D341Med (cell line): ENCODE data around the gene RPS24.
A peak's percentile ranks its signal among the peaks of the same experiment; 100 is the strongest.
"Not testable (repeated sequence)": the region's sequence is repeated elsewhere in the genome, so short reads cannot be mapped to it uniquely, and the experiment has no call there.

Experiments
- DNase-seq: peaks from one replicate; pipeline ENCODE4 v3.0.0; 2012; ENCODE audit warnings: low spot score

Gene RPS24

DNA sequence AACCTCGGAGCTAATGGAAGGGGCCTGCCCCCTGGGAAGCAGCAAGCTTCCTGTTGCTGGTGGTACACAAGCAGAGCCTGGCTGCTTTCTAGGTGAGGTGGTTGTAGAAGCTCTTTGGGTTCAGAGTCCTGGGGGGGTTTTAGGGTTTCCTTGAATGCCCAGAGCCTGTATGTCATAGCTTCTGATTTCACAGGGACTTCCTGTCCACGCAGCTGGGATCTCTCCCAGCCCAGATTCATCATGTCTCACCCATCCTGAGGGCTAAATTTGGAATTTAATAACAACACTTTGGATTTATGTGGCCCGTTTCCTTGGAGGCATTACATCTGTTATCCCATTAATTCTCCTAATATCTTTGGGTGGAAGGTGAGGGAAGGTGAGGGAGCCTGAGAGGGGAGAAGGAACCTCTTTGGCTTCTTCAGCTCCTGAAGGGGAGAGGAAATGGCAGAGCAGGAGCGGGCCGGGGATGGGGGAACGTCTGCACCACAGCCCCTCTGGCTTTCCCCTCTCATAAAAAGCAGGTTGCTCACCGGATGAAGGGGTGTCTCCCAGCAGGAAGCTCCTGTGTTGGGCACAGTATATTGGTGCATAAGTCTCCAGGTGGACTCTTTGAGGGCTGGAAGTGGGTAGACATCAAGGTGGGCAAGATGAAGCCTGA, 19.7 kb downstream of the RPS24 start:
- DNase-seq = no peak

DNA sequence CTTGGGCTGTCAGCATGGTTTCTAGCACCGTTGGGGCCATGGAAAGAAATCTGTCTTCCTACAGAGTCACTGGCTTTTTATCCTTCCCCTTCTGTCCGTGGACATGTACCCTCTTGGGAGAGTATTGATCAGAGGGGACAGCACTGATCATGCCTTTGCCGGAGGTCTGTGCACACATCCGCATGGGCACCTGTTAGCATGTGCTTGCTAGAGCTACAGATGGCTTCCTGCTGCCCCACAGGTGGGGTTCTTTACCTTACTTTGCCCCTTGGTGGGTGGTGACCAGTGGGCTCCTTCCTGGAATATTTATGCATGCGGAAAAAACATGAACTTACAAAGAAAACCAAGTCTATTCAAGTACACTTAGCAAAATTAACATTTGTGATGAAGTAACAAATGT, 24.9 kb downstream of the RPS24 start:
- no peak for DNase-seq

DNA sequence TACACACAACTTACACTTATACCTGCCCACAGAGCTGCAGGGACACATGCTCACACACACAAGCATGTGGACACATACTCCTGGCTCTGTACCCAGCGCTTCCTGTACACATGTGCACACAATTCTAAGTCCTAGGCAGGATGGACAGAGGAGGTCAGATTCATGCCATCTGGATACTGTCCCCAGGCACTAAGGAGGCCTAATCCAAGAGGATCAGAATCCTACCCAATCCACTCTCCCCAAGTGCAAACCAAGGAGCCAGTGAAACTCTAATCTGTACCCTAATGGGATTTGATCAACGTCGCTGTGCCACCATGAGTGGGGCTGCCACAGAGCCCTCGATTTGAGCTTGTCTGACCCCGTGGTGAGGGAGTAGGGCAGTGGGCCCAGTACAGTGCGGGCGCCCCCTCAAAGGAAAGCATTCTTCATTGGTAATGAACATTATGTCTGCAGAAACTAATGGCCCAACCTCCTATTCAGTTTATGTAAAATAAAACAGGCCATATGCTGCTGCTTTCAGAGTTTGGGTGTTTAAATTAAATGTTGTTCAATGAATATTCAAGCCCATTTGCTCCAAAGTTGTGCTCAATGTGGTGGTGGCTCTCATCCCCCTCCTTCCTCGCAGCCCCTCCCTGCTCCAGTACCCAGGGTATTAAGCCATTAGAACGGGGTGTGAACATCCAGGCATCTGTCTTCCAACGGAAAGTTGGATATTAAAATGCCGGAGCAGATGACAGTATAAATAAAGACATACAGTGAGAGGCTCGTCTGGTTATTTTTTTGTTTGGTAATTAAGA, 26.4 kb downstream of the RPS24 start:
- DNase-seq = peak; percentile 42

DNA sequence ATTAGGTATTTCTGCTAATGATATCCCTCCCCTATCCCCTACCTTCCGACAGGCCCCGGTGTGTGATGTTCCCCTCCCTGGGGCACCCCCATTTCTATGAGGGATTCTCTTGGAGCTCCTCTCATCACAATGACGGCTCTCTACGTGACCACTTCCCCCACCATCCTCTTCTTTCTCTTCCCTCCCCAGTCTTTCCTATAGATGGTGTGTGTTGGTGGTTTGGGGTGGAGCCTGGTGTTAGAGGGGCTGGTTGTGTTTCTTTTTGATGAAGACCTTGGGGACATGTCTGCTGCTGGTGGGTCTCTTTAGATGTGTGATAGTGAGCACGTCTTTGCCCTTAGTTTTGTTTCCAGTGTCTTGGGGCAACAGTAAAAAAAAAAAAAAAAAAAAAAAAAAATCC, 28.6 kb downstream of the RPS24 start:
- DNase-seq = no peak

- no peak for DNase-seq
Measured at GRCh38 chr10:78063236-78063635, 29.6 kb downstream of the RPS24 start.

GRCh38 chr10:78064919-78065318, 31.3 kb downstream of the RPS24 start:
- not testable (repeated sequence) for DNase-seq

GRCh38 chr10:78065611-78066010, 31.9 kb downstream of the RPS24 start:
- DNase-seq = no peak

GRCh38 chr10:78066012-78066411, 32.3 kb downstream of the RPS24 start:
- DNase-seq = no peak

GRCh38 chr10:78066728-78067430, 33.2 kb downstream of the RPS24 start:
- no peak for DNase-seq

DNA sequence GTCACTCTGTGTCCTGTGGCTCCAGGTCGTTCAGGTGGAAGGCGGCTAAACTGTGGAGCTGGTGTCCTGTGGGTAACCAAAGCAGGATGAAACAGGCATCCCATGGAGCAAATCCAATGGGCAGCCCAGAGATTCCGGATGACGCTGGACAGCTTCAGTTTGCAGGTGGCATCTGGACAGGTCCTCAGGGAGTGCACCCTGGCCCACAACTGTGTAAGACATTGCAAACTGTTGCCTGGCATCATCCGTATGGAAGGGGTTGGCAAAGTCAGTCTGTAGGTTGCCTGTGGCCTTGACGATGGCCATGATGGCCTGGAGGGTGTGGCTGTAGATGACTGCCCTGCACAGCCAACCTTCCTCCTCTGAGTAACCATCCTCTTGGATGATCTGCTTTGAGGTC, 35.5 kb downstream of the RPS24 start:
- DNase-seq = no peak

DNA sequence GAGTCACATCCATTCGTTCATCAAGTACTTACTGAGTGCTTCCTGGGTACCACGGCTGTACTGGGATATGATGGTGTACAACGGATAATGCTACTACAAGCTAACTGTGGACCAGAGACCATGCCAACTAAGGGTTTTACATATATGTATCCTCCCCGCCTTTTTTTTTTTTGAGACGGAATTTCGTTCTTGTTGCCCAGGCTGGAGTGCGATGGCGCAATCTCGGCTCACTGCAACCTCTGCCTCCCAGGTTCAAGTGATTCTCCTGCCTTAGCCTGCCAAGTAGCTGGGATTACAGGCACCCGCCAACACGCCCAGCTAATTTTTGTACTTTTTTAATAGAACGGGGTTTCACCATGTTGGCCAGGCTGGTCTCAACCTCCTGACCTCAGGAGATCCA, 36.4 kb downstream of the RPS24 start:
- DNase-seq = not testable (repeated sequence)

- DNase-seq = no peak
Measured at GRCh38 chr10:78070726-78071125, 37.1 kb downstream of the RPS24 start.

DNA sequence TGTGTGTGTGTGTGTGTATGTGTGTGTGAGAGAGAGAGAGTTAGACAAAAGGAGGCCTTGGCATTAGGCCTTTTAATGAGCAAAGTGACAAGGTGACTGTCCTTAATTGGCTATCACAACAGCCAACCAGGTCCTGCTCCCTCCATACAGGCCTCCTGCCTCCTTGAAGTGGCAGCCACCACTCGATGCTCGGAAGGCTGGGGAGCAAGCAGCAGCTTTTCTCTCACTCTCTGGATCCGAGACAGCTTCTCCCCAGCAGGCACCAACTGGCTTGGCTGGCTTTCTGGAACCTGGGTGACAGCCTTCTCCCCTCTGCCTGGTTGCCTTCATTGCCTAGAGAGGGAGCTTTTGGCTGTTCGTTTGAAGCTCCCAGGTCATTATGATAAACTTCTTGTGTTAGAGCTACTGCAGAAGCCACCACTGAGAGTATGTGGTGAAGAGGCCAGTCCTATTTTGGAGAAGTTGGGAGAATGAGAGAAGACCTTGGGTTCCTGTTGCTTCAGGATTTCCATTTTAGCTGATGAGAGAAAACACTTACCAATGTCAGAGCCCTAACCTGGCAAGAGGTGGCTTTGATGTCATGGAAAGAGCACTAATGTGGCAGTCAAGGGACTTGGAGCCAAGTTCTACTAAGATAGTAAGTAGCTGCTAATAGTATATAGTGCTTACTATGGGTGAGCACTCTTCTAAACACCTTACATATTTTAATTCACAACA, 37.6 kb downstream of the RPS24 start:
- DNase-seq = no peak

- no peak for DNase-seq
Measured at GRCh38 chr10:78071857-78072179, 38.2 kb downstream of the RPS24 start.

- no peak for DNase-seq
Measured at GRCh38 chr10:78072504-78072903, 38.8 kb downstream of the RPS24 start.

DNA sequence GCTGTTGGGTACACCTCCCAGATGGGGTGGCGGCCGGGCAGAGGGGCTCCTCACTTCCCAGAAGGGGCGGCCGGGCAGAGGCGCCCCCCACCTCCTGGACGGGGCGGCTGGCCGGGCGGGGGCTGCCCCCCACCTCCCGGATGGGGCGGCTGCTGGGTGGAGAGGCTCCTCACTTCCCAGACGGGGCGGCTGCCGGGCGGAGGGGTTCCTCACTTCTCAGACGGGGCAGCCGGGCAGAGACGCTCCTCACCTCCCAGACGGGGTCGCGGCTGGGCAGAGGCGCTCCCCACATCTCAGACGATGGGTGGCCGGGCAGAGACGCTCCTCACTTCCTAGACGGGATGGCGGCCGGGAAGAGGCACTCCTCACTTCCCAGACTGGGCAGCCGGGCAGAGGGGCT, 42.1 kb downstream of the RPS24 start:
- not testable (repeated sequence) for DNase-seq

DNA sequence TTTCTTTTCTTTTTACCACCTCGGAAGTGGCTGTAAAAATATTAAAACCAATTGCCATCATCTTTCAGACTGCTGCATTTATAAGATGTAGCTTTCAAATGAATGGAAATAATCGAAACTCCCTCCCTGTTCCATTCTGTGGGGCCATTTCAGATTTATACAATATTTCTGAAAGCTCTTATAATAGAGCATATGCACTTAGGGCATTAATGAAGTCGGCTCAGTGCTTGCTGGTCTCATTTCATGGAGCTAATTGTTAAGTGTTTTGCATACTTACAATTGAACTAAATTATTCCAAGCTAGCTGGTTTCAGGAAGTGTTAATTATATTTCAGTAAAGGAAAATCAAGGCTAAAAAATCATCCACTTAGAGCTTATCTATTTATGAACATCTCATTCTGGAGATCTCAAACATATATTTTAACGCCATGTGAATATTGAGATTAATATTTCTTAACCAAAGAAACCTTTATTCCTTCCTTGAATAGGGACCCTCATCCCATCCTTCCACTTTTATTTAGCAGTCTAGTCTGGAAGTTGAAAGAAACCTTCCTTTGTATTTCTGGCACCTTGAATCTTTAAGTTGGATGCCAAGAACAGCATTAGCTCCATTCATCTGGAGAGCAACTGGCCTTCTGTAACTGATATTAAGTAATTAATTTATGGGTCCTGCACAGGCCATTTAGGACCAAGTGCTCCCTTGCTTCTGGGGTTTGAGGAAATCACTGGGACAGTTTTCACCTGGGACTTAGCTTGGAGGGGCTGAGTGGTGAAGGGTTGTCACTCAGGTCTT, 45.1 kb downstream of the RPS24 start:
- no peak for DNase-seq

GRCh38 chr10:78079411-78079810, 45.7 kb downstream of the RPS24 start:
- DNase-seq = no peak

GRCh38 chr10:78081292-78081691, 47.6 kb downstream of the RPS24 start:
- no peak for DNase-seq

DNA sequence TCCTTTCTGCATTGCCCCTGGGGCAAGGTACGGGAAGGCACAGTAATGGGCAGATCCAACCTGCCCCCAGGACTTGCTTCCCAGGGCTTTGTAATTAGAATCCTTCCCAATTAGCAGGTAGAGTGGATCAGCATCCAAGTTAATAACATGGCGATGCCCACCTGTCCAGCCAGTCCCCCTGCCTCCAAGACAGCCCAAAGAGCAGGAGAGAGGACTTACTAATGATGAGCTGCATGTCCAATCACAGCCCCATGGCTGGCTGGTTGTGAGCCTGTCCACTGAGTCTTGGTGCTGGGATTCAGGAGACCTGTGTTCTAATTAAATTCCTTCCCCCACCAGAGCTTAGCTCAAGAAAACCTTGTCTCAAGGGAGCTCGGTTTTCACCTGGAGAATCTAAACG, 49.0 kb downstream of the RPS24 start:
- DNase-seq = no peak
